DMS114 treated with DMSO at 0.1 percent for 48 hours (cell line): ENCODE data around the gene MAP3K12.

Experiments used
- DNase-seq: peaks from one replicate; lab custom pipeline; 2025; ENCODE audit not compliant: unreplicated experiment; lab: John Stamatoyannopoulos, UW

Gene MAP3K12

DNA sequence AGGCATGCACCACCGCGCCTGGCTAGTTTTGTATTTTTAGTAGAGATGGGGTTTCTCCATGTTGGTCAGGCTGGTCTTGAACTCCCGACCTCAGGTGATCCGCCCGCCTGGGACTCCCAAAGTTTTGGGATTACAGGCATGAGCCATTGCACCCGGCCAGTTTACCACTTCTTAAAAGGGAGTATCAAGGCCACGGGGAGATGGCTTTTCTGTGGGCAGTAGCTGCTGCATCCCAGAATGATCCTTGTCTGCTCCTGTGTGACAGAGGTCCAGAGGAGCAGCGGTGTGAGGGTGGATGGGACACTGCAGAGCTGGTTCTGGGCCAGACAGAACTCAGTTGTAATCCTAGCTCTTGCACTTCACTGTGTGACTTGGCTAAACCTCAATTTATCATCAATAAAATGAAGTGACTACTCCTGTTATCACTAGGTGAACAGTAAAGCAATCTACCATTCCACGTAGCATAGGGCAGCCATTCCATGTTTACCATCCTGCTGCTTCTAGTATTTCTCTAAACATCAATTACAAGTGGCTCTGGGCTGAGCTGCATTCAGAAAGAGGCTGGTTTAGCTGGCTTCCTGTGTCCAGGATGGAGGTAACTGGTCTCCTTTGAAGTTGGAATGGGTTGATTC, 11.0 kb upstream of the MAP3K12 start:
- no peak for DNase-seq

GRCh38 chr12:53508534-53509170, 9.4 kb upstream of the MAP3K12 start:
- DNase-seq = peak; percentile 86

DNA sequence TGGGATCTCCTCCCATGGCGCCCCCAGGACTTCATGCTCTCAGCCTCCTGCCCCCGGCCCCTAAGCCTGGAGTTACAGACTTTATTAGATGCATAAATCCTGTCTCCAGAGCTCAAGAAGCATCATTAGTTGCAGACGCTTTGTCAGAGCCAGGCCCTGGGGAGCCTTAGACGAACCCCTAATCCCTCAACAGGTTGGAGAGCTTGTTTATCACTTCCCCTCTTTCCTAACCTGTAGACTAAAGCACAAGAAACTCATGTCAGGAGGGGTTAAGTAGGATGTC, 8.3 kb upstream of the MAP3K12 start:
- DNase-seq = no peak

DNA sequence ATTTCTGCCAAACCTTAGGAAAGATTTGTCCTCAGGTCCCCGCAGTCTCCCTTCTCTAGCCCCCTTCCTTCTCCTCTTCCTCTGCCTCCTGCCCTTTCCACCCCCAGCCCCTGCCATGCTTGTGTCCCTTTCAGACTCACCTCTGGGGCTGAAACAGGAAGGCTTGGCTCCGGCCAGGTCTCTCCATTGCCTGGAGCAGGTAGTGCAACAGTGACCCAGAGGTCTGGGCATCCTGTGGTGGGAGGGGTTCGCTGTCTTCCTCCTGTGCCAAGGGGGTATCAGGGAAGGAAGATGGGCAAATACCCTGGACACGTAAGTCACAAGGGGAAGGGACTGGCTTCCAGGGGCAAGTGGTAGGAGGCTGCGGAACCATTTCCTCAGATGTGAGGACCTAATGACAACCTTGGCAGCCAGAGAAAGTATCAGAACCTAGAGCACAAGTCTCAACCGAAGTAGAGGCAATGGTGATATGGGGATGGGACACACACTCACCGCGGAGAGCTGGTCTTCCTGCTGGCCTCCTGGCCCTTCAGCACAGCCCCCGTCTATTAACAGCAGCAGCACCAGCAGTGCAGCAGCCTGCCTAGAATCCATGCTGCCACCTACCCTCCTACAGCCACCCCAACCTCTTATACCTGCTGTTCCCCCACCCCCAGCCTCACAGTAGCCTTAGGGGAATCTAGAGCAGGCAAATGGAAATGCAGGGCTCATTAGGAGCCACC, 7.8 kb upstream of the MAP3K12 start, which contains the start of gene NPFF:
TSS of gene NPFF (minus strand) at position 604 of the 722 bp plus-strand sequence. CDS start at position 594, 10 bp downstream.
- DNase-seq = no peak

GRCh38 chr12:53506450-53506785, 7.2 kb upstream of the MAP3K12 start:
- DNase-seq = no peak

DNA sequence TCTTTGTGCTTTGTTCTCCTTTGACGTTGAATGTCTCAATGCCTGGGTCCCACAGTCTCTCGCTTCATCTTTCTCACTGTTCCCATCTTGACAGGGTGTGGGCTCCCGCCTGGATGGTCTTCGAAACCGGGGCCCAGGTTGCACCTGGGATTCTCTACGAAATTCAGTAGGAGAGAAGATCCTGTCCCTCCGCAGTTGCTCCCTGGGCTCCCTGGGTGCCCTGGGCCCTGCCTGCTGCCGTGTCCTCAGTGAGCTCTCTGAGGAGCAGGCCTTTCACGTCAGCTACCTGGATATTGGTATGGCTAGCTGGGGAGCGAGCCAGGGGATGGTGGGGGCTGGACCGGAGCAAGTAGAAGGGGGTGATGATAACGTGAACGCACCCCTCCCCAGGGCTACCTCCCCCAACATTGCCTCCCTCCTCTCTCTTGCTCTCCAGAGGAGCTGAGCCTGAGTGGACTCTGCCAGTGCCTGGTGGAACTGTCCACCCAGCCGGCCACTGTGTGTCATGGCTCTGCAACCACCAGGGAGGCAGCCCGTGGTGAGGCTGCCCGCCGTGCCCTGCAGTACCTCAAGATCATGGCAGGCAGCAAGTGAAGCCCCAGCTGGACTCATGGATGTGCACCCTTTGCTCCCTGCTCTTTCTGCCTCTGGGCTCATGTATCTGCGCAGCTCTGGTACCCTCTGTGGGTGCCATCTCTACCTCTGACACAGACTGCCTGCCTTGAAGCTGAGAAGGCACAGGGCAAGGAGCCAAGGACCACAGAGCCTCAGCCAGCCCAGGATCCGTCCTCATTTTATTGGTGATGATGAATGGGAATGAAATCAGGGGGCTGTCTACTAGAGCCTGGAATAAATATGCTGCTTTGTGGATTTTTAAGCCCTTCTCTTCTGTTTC, 6.5 kb upstream of the MAP3K12 start:
- DNase-seq = no peak

- no peak for DNase-seq
Observed at GRCh38 chr12:53505086-53505485, 5.8 kb upstream of the MAP3K12 start.

DNA sequence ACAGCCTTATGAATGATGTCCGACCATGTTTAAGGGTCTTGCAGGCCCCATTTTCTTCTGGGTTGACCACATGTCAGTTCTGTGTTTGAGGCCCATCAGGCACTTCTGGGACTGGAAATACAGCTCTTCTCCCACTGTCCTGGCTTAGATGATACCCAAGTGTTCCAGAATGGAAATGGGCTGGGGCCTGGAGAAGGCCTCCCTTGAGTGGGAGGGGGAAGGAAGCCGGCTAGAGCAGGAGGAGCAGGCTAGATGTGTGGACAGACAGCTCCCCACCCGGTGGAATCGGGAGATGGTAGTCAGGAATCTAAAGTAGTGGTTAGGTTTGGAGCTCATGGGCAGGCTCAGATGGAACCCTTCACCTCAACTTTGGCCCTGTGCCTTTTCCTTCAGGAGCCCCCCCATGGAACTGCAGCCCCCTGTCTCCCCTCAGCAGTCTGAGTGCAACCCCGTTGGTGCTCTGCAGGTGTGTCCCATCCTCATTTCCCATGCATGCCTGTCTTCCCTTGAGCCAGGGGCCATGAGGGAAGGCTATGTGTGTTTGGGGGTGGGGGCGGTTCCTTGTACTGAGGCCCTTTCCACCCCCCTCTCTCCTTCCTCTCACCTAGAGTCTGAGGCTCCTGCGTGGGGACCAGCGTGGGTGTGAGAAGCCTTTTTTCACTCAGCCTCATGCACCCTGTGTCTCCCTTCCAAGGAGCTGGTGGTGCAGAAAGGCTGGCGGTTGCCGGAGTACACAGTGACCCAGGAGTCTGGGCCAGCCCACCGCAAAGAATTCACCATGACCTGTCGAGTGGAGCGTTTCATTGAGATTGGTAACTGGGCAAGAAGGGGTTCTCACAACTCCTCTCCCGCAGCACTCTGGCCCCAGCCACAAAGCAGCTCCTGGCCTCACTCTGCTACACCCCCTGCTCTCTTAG, 5.0 kb upstream of the MAP3K12 start:
- DNase-seq = no peak

- DNase-seq = no peak
Observed at GRCh38 chr12:53502983-53503728, 3.9 kb upstream of the MAP3K12 start.

GRCh38 chr12:53502331-53502730, 3.1 kb upstream of the MAP3K12 start:
- DNase-seq = no peak

DNA sequence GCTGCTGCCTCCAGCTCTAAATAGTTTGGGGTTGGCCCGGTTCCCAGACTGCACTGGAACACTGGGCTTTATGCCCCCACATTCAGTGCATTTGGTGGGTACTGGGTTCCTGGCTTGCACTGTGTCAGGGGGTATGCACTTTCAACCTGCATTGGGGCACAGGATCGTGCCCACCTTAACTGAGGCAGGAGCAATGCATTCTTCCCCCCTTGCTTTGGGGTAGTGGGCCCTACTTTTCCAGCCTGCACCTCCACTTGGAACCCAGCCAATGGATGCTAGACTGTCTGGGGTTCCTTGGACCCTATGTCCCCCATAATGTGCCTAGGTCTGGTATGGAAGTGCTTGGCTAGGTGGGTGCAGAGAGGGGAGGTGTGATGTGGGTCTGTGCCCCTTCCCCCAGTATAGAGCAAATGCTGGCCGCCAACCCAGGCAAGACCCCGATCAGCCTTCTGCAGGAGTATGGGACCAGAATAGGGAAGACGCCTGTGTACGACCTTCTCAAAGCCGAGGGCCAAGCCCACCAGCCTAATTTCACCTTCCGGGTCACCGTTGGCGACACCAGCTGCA, 2.4 kb upstream of the MAP3K12 start:
- DNase-seq = no peak

DNA sequence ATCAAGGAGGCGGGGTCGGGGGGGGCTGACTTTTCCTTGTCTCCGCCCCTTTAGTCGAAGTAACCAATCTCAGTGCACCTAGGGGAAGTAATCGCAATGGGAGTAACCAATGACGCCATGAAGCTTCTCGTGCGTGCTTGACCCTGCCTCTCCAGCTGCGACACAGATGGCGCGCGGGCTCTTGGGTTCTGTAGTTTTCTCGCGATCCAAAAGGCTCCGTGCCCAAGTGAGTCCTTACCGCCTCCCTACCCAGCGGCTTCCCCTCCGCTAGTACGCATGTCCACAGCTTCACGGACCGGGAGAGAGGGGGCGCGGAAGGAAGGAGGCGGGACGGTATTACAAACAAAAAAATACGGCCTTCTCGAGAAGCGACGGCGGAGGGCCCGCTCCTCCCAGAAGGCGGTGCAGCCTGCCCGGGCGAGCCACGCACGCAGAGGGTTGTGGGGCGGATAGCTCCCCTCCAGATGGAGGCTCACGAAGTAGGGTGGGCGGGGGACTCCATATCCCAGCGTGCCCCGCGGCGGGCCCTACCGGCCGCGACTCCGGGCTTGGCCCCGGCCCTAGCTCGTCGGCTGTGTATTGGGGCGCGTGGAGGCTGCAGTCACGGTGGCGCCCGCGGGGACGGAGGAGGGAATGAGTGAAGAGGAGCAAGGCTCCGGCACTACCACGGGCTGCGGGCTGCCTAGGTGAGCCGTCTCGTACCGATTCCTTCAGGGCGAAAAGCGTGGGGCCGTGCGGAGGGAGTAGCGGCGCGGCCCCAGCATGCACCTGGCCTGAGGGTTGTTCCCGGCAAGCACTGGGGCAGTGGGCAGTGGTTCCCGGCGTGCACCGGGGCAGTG, 1.7 kb upstream of the MAP3K12 start, which contains the start of gene TARBP2:
TSS of gene TARBP2 (plus strand) at position 508 of the 839 bp plus-strand sequence. CDS start at position 634, 126 bp downstream.
- peak; percentile 99 for DNase-seq

DNA sequence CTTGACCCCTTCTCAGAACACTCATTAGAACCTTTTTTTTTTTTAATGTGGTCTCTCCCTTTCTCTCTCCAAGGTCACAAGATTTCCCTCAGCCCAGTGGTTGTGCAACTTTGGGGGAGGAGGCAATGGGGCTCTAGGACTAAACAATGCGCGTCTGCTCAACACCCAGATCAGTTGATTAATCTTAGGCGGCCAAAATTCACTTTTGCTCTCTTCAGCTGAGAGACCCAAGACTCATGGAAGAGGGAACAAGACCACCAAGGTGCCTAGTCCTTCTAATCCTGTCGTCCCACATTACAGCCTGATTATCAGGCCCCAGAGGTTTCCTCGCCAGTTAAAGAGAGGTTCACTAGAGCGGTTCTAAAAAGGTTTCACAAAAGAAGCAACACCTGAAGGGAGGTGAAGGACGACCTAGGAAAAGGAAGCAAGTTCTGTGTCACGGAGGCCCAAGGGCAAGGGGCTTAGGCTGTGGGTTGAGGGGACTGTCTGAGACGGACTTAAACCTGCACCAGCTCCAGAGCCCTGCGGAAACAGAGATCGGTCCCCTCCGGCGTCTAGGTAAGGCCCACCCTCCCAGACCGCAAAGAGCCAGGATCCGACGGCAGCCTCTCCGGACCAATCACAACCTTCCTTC, 1.0 kb upstream of the MAP3K12 start:
- DNase-seq = no peak

DNA sequence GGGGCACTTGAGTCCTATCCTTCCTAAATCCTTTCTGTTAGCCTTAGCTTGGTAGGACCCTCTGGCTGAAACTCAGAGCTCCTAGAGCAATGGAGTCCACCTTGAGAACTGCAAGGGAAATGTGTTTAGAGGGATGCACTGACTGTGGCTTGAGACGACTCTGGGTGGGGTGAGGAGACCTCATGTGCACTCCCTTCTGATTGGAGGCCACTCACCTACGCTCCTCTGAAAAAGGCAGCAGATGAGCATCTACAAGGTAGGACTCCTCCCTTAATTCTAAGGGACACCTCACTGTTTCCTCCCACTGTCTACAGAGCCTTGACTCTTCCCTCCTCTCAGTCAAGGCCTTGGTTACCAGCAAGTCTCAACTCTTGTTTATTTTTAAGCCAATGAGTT, 1.0 kb downstream of the MAP3K12 start:
- DNase-seq = no peak

DNA sequence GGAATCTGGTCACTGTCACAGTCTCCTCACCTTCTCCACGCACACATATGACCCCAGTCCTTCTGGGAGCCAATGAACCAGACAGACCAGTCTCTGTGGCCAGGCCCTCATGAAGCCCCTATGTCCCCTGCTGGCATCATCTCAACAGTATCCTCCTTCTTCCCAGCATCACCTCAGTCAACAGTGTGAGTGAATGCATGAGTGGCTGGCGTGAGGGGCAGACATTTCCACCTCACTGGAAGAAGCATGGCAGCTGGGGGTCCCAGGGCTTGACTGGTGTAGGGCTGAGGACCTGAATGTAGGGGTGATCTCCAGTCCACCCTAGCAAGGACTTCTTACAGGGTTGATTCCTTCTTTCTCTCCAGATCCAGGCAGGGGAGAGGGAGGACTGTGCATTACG, 1.8 kb downstream of the MAP3K12 start:
- no peak for DNase-seq

GRCh38 chr12:53496752-53497032, 2.6 kb downstream of the MAP3K12 start:
- DNase-seq = no peak

GRCh38 chr12:53495903-53496751, 3.1 kb downstream of the MAP3K12 start:
- DNase-seq = no peak
